Rectal smooth muscle tissue (tissue), 1 donor: Measurements from ENCODE around the gene RALA.
A peak's percentile ranks its signal among the peaks of the same experiment; 100 is the strongest.

Experiments
- H3K27ac ChIP-seq: one replicate; pipeline ENCODE4 v1.7.0; 2013; ENCODE audit warnings: low read depth, low read length, inconsistent platforms
- H3K27me3 ChIP-seq: one replicate; pipeline ENCODE4 v1.7.0; 2013; ENCODE audit warnings: low read length; ENCODE audit not compliant: control insufficient read depth, insufficient read depth
- H3K36me3 ChIP-seq: one replicate; pipeline ENCODE4 v1.7.0; 2013; ENCODE audit warnings: low read length; ENCODE audit not compliant: control insufficient read depth, insufficient read depth
- H3K4me1 ChIP-seq: one replicate; pipeline ENCODE4 v1.7.0; 2013; ENCODE audit warnings: low read length; ENCODE audit not compliant: control insufficient read depth, insufficient read depth
- H3K4me3 ChIP-seq: one replicate; pipeline ENCODE4 v1.7.0; 2013; ENCODE audit warnings: low read length
- H3K9ac ChIP-seq: one replicate; pipeline ENCODE4 v1.7.0; 2013; ENCODE audit warnings: low read length

Gene RALA

GRCh38 chr7:39702133-39702532 is 78.8 kb downstream of the RALA start:
- H3K36me3 ChIP-seq = no peaks in the 10 kb centered on the region
- no peak overlapping the region for H3K4me3 ChIP-seq
- no peak overlapping the region for H3K27ac ChIP-seq
- H3K27me3 ChIP-seq = no peaks in the 10 kb centered on the region
- H3K4me1 ChIP-seq = no peaks in the 10 kb centered on the region
- H3K9ac ChIP-seq = no peak overlapping the region

- no peaks in the 10 kb centered on the region for H3K36me3 ChIP-seq
Measured at GRCh38 chr7:39703144-39703543, 79.8 kb downstream of the RALA start.

GRCh38 chr7:39709029-39709428 is 85.7 kb downstream of the RALA start:
- no peaks in the 10 kb centered on the region for H3K27me3 ChIP-seq
- no peak overlapping the region for H3K4me3 ChIP-seq
- H3K36me3 ChIP-seq = no peaks in the 10 kb centered on the region
- H3K27ac ChIP-seq = no peak overlapping the region
- H3K9ac ChIP-seq = no peak overlapping the region
- H3K4me1 ChIP-seq = peaks cover 6% of the 10 kb centered on the region

More at GRCh38 chr7:39703144-39703543, 79.8 kb downstream of the RALA start:
- no peak overlapping the region for H3K27ac ChIP-seq
- H3K9ac ChIP-seq = no peak overlapping the region
- H3K27me3 ChIP-seq = no peaks in the 10 kb centered on the region
- no peak overlapping the region for H3K4me3 ChIP-seq
- H3K4me1 ChIP-seq = no peaks in the 10 kb centered on the region

- Histone ChIP-seq H3K9ac (no peak overlapping the region), H3K27ac (no peak overlapping the region)
Measured at GRCh38 chr7:39709768-39710311, 86.5 kb downstream of the RALA start.

GRCh38 chr7:39712751-39713150 is 89.4 kb downstream of the RALA start:
- no peaks in the 10 kb centered on the region for H3K27me3 ChIP-seq
- no peaks in the 10 kb centered on the region for H3K36me3 ChIP-seq
- peaks cover 6% of the 10 kb centered on the region for H3K4me1 ChIP-seq
- no peak overlapping the region for H3K27ac ChIP-seq
- H3K4me3 ChIP-seq = no peak overlapping the region
- no peak overlapping the region for H3K9ac ChIP-seq

More at GRCh38 chr7:39709768-39710311, 86.5 kb downstream of the RALA start:
- Histone ChIP-seq H3K27me3 (no peaks in the 10 kb centered on the region), H3K4me1 (peaks cover 6% of the 10 kb centered on the region), H3K4me3 (no peak overlapping the region), H3K36me3 (no peaks in the 10 kb centered on the region)

GRCh38 chr7:39714447-39715091 is 91.2 kb downstream of the RALA start:
- Histone ChIP-seq H3K4me3 (no peak overlapping the region), H3K27me3 (no peaks in the 10 kb centered on the region), H3K9ac (no peak overlapping the region), H3K27ac (no peak overlapping the region), H3K36me3 (no peaks in the 10 kb centered on the region), H3K4me1 (peaks cover 3% of the 10 kb centered on the region)

GRCh38 chr7:39720586-39720985 is 97.2 kb downstream of the RALA start:
- Histone ChIP-seq H3K27ac (no peak overlapping the region), H3K27me3 (no peaks in the 10 kb centered on the region), H3K4me1 (no peaks in the 10 kb centered on the region), H3K36me3 (no peaks in the 10 kb centered on the region), H3K9ac (no peak overlapping the region), H3K4me3 (no peak overlapping the region)

GRCh38 chr7:39721345-39721744 is 98.0 kb downstream of the RALA start:
- Histone ChIP-seq H3K36me3 (no peaks in the 10 kb centered on the region), H3K4me3 (no peak overlapping the region), H3K27me3 (no peaks in the 10 kb centered on the region), H3K9ac (no peak overlapping the region), H3K4me1 (no peaks in the 10 kb centered on the region), H3K27ac (no peak overlapping the region)

GRCh38 chr7:39721919-39722597 is 98.7 kb downstream of the RALA start:
- Histone ChIP-seq H3K27ac (no peak overlapping the region), H3K36me3 (no peaks in the 10 kb centered on the region), H3K4me1 (no peaks in the 10 kb centered on the region), H3K4me3 (no peak overlapping the region), H3K27me3 (no peaks in the 10 kb centered on the region), H3K9ac (no peak overlapping the region)

GRCh38 chr7:39727231-39728012 is 104.0 kb downstream of the RALA start:
- H3K9ac ChIP-seq = no peak overlapping the region
- no peak overlapping the region for H3K27ac ChIP-seq
- H3K27me3 ChIP-seq = no peaks in the 10 kb centered on the region
- H3K4me1 ChIP-seq = no peaks in the 10 kb centered on the region
- no peaks in the 10 kb centered on the region for H3K36me3 ChIP-seq
- no peak overlapping the region for H3K4me3 ChIP-seq

- H3K36me3 ChIP-seq = no peaks in the 10 kb centered on the region
- H3K4me1 ChIP-seq = no peaks in the 10 kb centered on the region
- H3K4me3 ChIP-seq = peak overlapping the region; percentile 77
- H3K9ac ChIP-seq = no peak overlapping the region
- no peak overlapping the region for H3K27ac ChIP-seq
- no peaks in the 10 kb centered on the region for H3K27me3 ChIP-seq
Measured at GRCh38 chr7:39732837-39733804, 109.7 kb downstream of the RALA start.
